AG09319 (cell line): Measurements from ENCODE around the gene ZNF598.

ENCODE experiments used
- DNase-seq: peaks from one replicate; pipeline ENCODE4 v3.0.0-alpha.2; 2010; ENCODE audit warnings: low read depth; ENCODE audit errors: extremely low read depth
- TF ChIP-seq, protein P1 (sequence below): IDR thresholded peaks from 2 replicates; pipeline ENCODE4 v1.5.1; 2011; ENCODE audit warnings: low read depth, mild to moderate bottlenecking, inconsistent platforms, low read length, moderate library complexity

ZNF598 gene

DNA sequence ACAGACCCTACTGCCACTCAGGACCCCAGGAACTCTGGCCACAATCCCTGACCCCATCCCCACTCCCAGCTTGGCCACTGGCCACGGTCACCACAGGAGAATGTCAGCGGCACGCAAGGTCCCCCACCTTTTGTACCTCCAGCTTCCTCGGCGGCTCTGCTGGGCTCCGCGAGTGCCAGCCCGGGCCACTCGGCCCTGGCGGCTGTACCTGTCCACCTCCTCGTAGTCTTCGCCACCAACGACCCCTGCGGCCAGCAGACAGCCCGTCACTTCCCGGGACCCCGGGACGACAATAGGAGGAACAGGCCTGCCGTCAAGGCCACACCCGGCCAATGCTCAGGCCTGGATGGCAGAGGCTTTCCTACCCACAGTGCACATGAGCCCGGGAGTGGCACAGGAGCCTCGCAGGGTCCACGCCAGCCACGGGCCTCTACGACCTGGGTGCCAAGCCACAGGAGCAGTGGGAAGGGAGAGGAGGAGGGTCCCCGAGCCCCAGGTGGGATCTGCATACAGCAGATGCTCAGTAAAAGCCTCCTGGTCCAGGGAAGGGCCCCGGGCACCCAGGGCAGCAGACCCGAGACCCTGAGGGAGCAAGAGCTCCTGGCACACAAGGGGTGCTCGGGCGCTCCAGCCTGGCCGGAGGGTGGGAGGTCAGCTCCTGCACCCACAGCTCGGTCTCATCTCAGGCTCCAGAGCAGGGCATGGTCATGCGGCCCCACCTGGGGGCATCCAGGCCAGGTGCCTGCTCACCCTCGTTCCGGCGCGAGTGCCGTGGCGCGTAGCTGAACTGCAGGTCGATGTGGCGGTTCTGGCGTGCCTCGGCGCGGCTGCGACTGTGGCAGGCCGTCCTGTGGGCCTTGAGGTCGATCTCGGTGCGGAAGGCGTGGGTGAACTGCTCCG lies 7.9 kb downstream of the ZNF598 start:
- DNase-seq: no peak
- TF ChIP-seq, protein P1, sequence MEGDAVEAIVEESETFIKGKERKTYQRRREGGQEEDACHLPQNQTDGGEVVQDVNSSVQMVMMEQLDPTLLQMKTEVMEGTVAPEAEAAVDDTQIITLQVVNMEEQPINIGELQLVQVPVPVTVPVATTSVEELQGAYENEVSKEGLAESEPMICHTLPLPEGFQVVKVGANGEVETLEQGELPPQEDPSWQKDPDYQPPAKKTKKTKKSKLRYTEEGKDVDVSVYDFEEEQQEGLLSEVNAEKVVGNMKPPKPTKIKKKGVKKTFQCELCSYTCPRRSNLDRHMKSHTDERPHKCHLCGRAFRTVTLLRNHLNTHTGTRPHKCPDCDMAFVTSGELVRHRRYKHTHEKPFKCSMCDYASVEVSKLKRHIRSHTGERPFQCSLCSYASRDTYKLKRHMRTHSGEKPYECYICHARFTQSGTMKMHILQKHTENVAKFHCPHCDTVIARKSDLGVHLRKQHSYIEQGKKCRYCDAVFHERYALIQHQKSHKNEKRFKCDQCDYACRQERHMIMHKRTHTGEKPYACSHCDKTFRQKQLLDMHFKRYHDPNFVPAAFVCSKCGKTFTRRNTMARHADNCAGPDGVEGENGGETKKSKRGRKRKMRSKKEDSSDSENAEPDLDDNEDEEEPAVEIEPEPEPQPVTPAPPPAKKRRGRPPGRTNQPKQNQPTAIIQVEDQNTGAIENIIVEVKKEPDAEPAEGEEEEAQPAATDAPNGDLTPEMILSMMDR: no peak

DNA sequence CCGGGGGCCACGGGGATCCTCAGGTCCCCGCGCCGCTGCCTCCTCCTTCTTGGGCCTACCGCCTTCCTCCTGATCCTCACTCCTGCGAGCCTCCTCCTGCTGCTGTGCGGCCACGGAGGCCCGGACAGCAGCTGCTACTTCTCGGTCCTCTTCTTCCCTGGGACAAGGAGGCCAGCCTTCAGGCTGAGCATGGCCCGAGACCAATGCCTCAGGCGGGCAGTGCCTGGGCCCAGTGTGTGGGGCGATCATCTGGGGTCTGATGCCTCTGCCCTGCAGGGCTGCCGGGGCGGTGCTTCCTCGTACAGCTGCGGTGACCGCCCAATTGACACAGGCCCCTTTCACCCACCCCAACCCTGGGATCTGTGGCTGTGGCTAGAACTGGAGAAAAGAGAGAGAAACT lies 8.6 kb downstream of the ZNF598 start:
- DNase-seq: no peak

DNA sequence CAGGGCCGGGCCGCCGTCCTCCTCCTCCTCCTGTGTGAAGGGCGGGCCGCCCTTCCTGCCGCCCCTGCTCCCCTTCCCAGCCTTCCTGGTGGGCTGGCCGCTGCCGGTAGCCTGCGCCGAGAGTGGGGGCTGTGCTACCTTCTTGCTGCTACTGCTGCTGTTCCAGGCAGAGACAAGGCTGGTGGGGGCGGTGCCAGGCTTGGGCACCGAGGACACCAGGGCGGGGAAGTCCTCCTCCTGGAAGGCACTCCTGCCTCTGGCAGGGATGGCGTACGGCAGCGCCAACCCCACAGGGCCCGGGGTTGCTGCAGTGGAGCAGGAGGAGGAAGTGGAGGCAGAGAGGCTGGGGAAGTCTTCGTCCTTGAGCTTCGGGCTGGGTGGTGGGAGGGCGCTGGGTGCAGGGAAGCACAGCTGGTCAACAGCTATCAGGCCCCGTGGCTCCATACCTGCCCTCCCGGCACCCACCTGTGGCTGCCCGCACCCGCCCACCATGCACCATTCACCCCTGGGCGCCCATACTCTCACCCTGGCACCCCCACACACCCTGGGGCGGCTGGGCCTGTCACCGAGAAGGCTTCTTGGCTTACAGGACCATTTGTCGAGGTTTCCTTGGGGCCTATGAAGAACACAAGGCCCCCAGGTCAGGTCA lies 9.6 kb downstream of the ZNF598 start:
- DNase-seq: no peak
- TF ChIP-seq, protein P1: no peak

More for the DNA sequence above, 8.6 kb downstream of the ZNF598 start:
- TF ChIP-seq, protein P1: no peak

DNA sequence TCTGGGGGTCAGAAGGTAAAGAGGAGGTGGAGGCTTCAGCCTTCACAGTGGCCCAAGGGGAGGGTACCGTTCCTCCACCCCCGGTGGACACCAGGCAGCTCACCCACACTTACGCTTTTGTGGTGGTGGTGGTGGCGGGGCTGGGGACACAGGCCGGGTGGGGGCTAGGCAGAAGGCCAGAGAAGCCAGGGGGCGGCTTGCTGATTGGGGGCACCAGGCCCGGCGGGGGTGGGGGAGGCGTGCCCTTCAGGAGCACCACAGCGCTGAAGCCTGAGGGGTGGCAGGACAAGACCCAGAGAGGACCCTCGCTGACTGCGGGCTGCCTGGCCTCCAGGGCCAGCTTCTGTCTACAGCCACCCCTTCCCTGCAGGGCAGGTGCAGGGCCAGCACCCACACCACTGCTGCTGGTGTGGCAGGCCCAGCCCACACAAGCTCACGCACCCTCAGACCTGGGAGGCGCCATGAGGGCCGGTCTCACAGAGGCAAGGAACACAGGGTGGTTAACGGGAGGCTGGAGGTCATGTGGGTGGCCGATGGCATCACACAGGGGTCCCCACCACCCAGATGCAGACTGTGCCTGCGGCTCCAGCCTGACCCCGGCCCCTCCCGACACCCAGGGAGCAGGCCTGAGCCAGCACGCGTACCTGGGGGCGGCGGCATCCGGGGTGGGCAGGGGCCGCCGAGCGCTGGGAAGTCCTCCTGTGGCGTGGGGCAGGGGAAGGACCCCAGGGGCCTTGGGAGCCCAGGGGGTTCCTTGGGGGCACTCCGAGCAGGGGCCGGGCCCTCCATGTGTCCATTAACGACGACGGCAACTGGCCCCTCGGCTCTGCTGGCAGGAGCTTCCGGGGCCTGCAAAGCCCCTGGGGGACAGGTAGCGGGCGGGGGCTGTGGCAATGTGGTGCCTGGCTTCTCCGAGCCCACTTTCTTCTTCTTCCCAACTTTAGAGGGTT lies 10.5 kb downstream of the ZNF598 start:
- DNase-seq: no peak
- TF ChIP-seq, protein P1: no peak

DNA sequence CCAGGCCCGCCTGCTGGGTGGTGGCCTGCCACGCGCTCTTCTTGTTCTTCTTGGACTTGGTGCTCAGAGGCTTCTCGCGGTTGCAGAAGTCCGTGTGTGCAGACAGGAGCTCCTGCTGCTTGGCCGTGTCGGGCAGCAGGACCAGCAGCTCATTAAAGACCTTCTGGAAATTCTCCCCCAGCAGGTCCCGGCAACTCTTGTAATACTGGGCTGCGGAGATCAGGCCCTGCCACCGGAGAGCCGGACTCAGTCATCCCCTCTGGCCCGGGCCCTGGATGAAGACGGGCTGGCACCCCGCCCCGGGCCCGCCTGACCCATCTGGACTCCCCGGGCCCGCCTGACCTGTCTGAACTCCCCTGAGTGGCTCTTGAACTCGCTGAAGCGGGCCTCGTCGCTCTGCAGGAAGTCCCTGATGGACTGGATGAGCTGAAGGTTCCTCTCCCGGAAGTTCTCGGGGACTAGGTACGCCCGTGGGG lies 11.2 kb downstream of the ZNF598 start:
- TF ChIP-seq, protein P1: no peak

DNA sequence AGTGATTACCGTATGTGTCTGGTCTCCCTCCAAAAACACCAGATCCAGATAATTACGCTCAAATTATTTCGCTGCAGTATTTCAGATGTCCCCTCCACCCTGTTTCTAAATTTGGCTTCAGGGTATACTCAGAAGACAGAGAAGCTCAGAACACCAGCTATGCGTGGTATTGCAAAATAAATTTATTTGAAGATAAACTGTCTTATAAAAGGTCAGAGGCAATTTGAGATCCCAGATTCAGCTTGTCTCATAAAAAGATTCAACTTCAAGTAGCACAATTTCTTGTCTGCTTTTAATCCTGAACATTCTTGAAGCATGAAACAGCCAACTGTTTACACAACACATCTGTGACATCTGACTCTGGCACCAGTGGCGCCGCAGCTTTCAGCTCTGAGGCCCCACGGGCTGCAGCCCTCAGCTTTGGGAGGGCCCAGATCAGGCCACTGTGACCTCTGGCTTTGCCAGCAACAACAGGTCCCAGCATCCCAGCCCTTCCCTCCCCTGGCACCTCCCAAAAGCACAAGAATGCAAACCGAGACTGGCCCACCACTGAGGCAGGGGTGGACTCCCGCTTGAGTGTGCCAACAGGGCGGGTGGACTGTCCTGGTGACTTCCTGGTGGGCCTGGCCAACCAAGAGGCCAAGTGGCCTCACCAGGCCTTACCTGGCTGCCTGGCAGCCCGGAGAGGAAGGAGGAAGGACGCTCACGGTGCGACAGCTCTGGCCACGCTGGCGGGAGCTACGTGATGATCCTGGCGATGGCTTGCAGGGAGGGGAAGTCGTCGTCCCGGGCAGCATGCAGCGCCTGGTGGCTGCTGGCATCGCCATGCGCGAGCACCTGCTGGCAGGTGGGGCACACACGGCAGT lies 11.9 kb downstream of the ZNF598 start:
- peak; percentile 61 for DNase-seq
- TF ChIP-seq, protein P1: no peak

More for the DNA sequence above, 11.2 kb downstream of the ZNF598 start:
- no peak for DNase-seq
